Endothelial cell of umbilical vein (primary cell): Measurements from ENCODE around the gene SLC16A11. TPM values are rescaled to one million over a fixed set of nuclear protein-coding genes. Genes with fewer than 3 reads are reported as not detected.

Source experiments
- BruUV-seq: library from RNA; stranded (reverse); fragments of 400-500 nt; replicated peaks from 2 replicates; lab custom pipeline; 2021; lab: Mats Ljungman, UMichigan
- CTCF ChIA-PET: fragments of 300-600, 350-600 bp; sonication (Branson Sonifier 250); formaldehyde crosslinking; loops from one replicate; lab custom pipeline; 2021; ENCODE audit warnings: antibody characterized with exemption, inconsistent platforms; lab: Charles Lee
- POLR2A ChIA-PET: fragments of 300-600, 350-600 bp; sonication (Branson Sonifier 250); formaldehyde crosslinking; loops from one replicate; lab custom pipeline; 2021; ENCODE audit warnings: antibody characterized with exemption, inconsistent platforms; lab: Charles Lee
- DNase-seq: peaks from one replicate; pipeline ENCODE4 v3.0.0-alpha.2; 2011; ENCODE audit warnings: low read depth, low spot score
- FAIRE-seq: peaks from 2 replicates; lab custom pipeline; 2011; peaks lifted over from hg19 to GRCh38; lab: Jason Lieb, UNC
- H2AFZ ChIP-seq: 2 replicates; pipeline ENCODE4 v1.6.0; 2012; ENCODE audit warnings: low read depth, low read length, control low read depth, inconsistent platforms
- H3K27ac ChIP-seq: 2 replicates; pipeline ENCODE4 v1.5.1; 2011; ENCODE audit warnings: low read depth, mild to moderate bottlenecking, control low read depth, low read length, moderate library complexity; ENCODE audit not compliant: insufficient read depth
- H3K27me3 ChIP-seq, 2 experiments: 2 replicates each; pipeline versions ENCODE4 v1.6.0 to v1.6.1; 2011; ENCODE audit warnings: low read length in 2 of 2, mixed read lengths in 1 of 2; ENCODE audit not compliant: control insufficient read depth in 2 of 2, insufficient read depth in 2 of 2
- H3K36me3 ChIP-seq, 2 experiments: 2 replicates in 1 of 2; 3 replicates in 1 of 2; pipeline ENCODE4 v1.5.1; 2011; ENCODE audit warnings: low read length in 2 of 2, mild to moderate bottlenecking in 1 of 2, moderate library complexity in 1 of 2; ENCODE audit not compliant: control insufficient read depth in 2 of 2, insufficient read depth in 2 of 2; ENCODE audit errors: extremely low read depth in 1 of 2
- H3K4me1 ChIP-seq: 3 replicates; pipeline ENCODE4 v1.5.1; 2011; ENCODE audit warnings: mild to moderate bottlenecking, low read length; ENCODE audit not compliant: control insufficient read depth, insufficient read depth; ENCODE audit errors: extremely low read depth
- H3K4me2 ChIP-seq: 2 replicates; pipeline ENCODE4 v1.6.1; 2011; ENCODE audit warnings: low read length, control low read depth, mixed read lengths; ENCODE audit not compliant: insufficient read depth
- H3K4me3 ChIP-seq, 3 experiments: fragments of 200-600 bp in 1 of 3; sonication (generic), shearing (Covaris generic) in 1 of 3; replicated peaks in 1 of 3; 2 replicates each; pipeline ENCODE4 v1.5.1; 2011 to 2016; ENCODE audit warnings: control low read depth in 3 of 3, low read length in 3 of 3, mild to moderate bottlenecking in 2 of 3, inconsistent platforms in 1 of 3, low read depth in 1 of 3, moderate library complexity in 1 of 3; ENCODE audit not compliant: insufficient read depth in 1 of 3
- H3K79me2 ChIP-seq: 2 replicates; pipeline ENCODE4 v1.6.0; 2012; ENCODE audit warnings: low read length, inconsistent platforms; ENCODE audit not compliant: control insufficient read depth, insufficient read depth
- H3K9ac ChIP-seq: replicated peaks from 2 replicates; pipeline ENCODE3; 2011; ENCODE audit warnings: low read length, control low read depth; ENCODE audit not compliant: insufficient read depth; ENCODE audit errors: extremely low read depth
- H3K9me1 ChIP-seq: replicated peaks from 3 replicates; pipeline ENCODE4 v1.6.0; 2011; ENCODE audit warnings: mild to moderate bottlenecking, low read length; ENCODE audit not compliant: control insufficient read depth, insufficient read depth; ENCODE audit errors: extremely low read depth
- H3K9me3 ChIP-seq: replicated peaks from 2 replicates; pipeline ENCODE4 v1.5.1; 2012; ENCODE audit warnings: low read length, inconsistent platforms; ENCODE audit not compliant: control insufficient read depth, insufficient read depth
- H4K20me1 ChIP-seq: replicated peaks from 2 replicates; pipeline ENCODE3; 2011; ENCODE audit warnings: mild to moderate bottlenecking, low read length; ENCODE audit not compliant: control insufficient read depth, insufficient read depth; ENCODE audit errors: extremely low read depth
- CTCF ChIP-seq, 2 donors: IDR thresholded peaks; 1 replicate in 1 of 2; 2 replicates in 1 of 2; pipeline ENCODE4 v1.5.1; 2011; ENCODE audit warnings: low read length in 2 of 2, mild to moderate bottlenecking in 2 of 2, moderate library complexity in 2 of 2, control low read depth in 1 of 2, inconsistent platforms in 1 of 2, low read depth in 1 of 2; ENCODE audit not compliant: insufficient read depth in 1 of 2; ENCODE audit errors: extremely low read depth in 1 of 2
- EZH2 ChIP-seq: IDR thresholded peaks from 2 replicates; pipeline ENCODE4 v1.6.1; 2012; ENCODE audit warnings: borderline replicate concordance, low read depth, mild to moderate bottlenecking, moderate library complexity, low read length, inconsistent platforms; ENCODE audit not compliant: severe bottlenecking
- FOS ChIP-seq: IDR thresholded peaks from 2 replicates; pipeline ENCODE4 v1.6.1; 2011; ENCODE audit warnings: mild to moderate bottlenecking, low read length, moderate library complexity, borderline replicate concordance; ENCODE audit not compliant: insufficient read depth
- POLR2A ChIP-seq: IDR thresholded peaks from 2 replicates; pipeline ENCODE4 v1.6.1; 2012; ENCODE audit warnings: low read depth, mild to moderate bottlenecking, control low read depth, low read length
- dilution Hi-C: fragments of 300-500 bp; cut with MboI; formaldehyde crosslinking; loops from one replicate; pipeline ENCODE4 v1.15.0; 2019; ENCODE audit warnings: low sequenced_read_pairs; ENCODE audit not compliant: extremely low pct_ligation_motif_present
- intact Hi-C: fragments of 100-400 bp; cut with micrococcal nuclease; formaldehyde crosslinking; loops from one replicate; pipeline ENCODE4 v1.10.0; 2022
- polyA plus RNA-seq, 4 experiments: library from polyadenylated mRNA; depleted of rRNA in 3 of 4; stranded (reverse) in 3 of 4; unstranded in 1 of 4; fragments of >200 nt; gene quantifications; 2 replicates each; pipeline versions ENCODE4 v1.2.1 to v1.2.3, GENCODE V29; 2011 to 2012; ENCODE audit warnings: missing spikeins in 1 of 4
- total RNA-seq: library from RNA; stranded (reverse); gene quantifications from 2 replicates; pipeline ENCODE4 v1.2.3, GENCODE V29; 2021

Gene SLC16A11
- total and polyA plus RNA-seq, 2 donors (not counting 3 experiments of a cell fraction or from before 2014, with no cell fraction given), result 0.95 to 1.4 TPM

- TF ChIP-seq POLR2A (no peak), FOS (no peak), CTCF (IDR thresholded peaks at IDR 0.05; ENCODE audit: extremely low read depth in 1 of 2, insufficient read depth in 1 of 2, low read depth in 1 of 2, low read length in 2 of 2) (no peak), EZH2 (no peak)
- CTCF ChIA-PET, result interaction anchor here (1.2 to 2.7 kb wide), 4 partner anchors 17 to 127 kb away, joined by 4 to 7 read pairs (median 5); no protein-coding TSS in a partner anchor
- dilution Hi-C loops, result no loop called here
These were observed 5.6 kb downstream of the SLC16A11 start for GRCh38 chr17:7038025-7038862.

More at GRCh38 chr17:7038025-7038862, 5.6 kb downstream of the SLC16A11 start:
- DNase-seq, result no peak
- POLR2A ChIA-PET, result interaction anchor here (0.8 to 3.5 kb wide), 2 partner anchors 11 to 16 kb away, joined by 3 to 23 read pairs; partner anchors contain the start of gene BCL6B
- peaks cover 7% of the 10 kb centered on the region for H3K79me2 ChIP-seq
- no peak overlapping the region for H2AFZ ChIP-seq
- no peak for FAIRE-seq
- no peak overlapping the region for H3K4me2 ChIP-seq
- no peaks in the 10 kb centered on the region for H3K9me3 ChIP-seq
- no peaks in the 10 kb centered on the region for H3K9me1 ChIP-seq
- no peaks in the 10 kb centered on the region for H4K20me1 ChIP-seq
- peaks cover 37% of the 10 kb centered on the region for H3K4me1 ChIP-seq
- no peak overlapping the region for H3K4me3 ChIP-seq
- H3K9ac ChIP-seq, result no peak overlapping the region
- no peaks in the 10 kb centered on the region for H3K36me3 ChIP-seq
- intact Hi-C loops, result no loop called here
- no peaks in the 10 kb centered on the region for H3K27me3 ChIP-seq
- no TSS peak for BruUV-seq
- no peak overlapping the region for H3K27ac ChIP-seq
